Naive B cell (primary cell): ENCODE measurements around the gene DOK6. TPM values are rescaled to one million over a fixed set of nuclear protein-coding genes. Genes with fewer than 3 reads are reported as not detected.
"Not testable (repeated sequence)": the region's sequence is repeated elsewhere in the genome, so short reads cannot be mapped to it uniquely, and the experiment has no call there.

Source experiments
- ATAC-seq, 2 donors: fragments of 150-1000 bp; cut with Tn5 transposase; 2 replicates each; pipeline ENCODE4 v1.10.0; 2021; ENCODE audit warnings: low read depth in 2 of 2, mild to moderate bottlenecking in 2 of 2, moderate library complexity in 2 of 2
- DNase-seq: peaks from one replicate; pipeline ENCODE4 v3.0.0; 2022
- H3K27ac Mint-ChIP-seq, 6 donors: one replicate each; pipeline ENCODE4 v1.8.0; 2020 to 2022; ENCODE audit warnings: mild to moderate bottlenecking in 6 of 6, mixed read lengths in 6 of 6, moderate library complexity in 5 of 6, inconsistent platforms in 2 of 6
- H3K27me3 Mint-ChIP-seq, 3 donors: one replicate each; pipeline ENCODE4 v1.8.0; 2021 to 2022; ENCODE audit warnings: mixed read lengths in 3 of 3, mild to moderate bottlenecking in 1 of 3
- H3K36me3 Mint-ChIP-seq, 2 donors: one replicate each; pipeline ENCODE4 v1.8.0; 2020 to 2022; ENCODE audit warnings: mixed read lengths in 2 of 2, inconsistent platforms in 1 of 2, mild to moderate bottlenecking in 1 of 2
- H3K4me1 Mint-ChIP-seq, 3 donors: one replicate each; pipeline ENCODE4 v1.8.0; 2020 to 2022; ENCODE audit warnings: mixed read lengths in 3 of 3, inconsistent platforms in 1 of 3, mild to moderate bottlenecking in 1 of 3, moderate library complexity in 1 of 3
- H3K4me3 Mint-ChIP-seq, 8 donors: one replicate each; pipeline ENCODE4 v1.8.0; 2020 to 2022; ENCODE audit warnings: mild to moderate bottlenecking in 8 of 8, mixed read lengths in 8 of 8, moderate library complexity in 8 of 8, inconsistent platforms in 2 of 8
- H3K9me3 Mint-ChIP-seq, 7 donors: one replicate each; pipeline ENCODE4 v1.8.0; 2020 to 2022; ENCODE audit warnings: mixed read lengths in 7 of 7, mild to moderate bottlenecking in 5 of 7, inconsistent platforms in 2 of 7, moderate library complexity in 1 of 7
- polyA plus RNA-seq, 6 donors: library from polyadenylated mRNA; unstranded; fragments of 300-500 nt; fragmentation: Illumina TruSeq; gene quantifications; one replicate each; pipeline ENCODE4 v1.2.3, GENCODE V29; 2021; ENCODE audit warnings: low read depth in 6 of 6

Gene DOK6
- not detected for polyA plus RNA-seq

- H3K4me3 Mint-ChIP-seq: peak within 1 kb of the TSS in 1 of 8 donors; percentile 0
- peaks cover 2 to 5% (median 3%) of the 10 kb centered on the region in 3 donors for H3K4me1 Mint-ChIP-seq
- no peak for DNase-seq
- H3K36me3 Mint-ChIP-seq: peaks cover 0 to 13% of the 10 kb centered on the region in 2 donors
- peaks cover 33 to 46% (median 46%) of the 10 kb centered on the region in 3 donors for H3K27me3 Mint-ChIP-seq
- no peak within 1 kb of the TSS for H3K27ac Mint-ChIP-seq
- ATAC-seq: no peak
- peaks cover 0 to 5% (median 0%) of the 10 kb centered on the region in 7 donors for H3K9me3 Mint-ChIP-seq
Measured at GRCh38 chr18:69400253-69400975, at the start of gene DOK6. DOK6 (plus strand) TSS chr18:69400888.

GRCh38 chr18:69353023-69353422, 47.7 kb upstream of the DOK6 start:
- Mint-ChIP-seq H3K27ac (no peak overlapping the region), H3K36me3 (no peaks in the 10 kb centered on the region), H3K9me3 (peaks cover 0 to 15% (median 4%) of the 10 kb centered on the region in 7 donors), H3K4me3 (no peak overlapping the region), H3K27me3 (no peaks in the 10 kb centered on the region), H3K4me1 (no peaks in the 10 kb centered on the region)
- ATAC-seq (no peak), DNase-seq (no peak)

DNA sequence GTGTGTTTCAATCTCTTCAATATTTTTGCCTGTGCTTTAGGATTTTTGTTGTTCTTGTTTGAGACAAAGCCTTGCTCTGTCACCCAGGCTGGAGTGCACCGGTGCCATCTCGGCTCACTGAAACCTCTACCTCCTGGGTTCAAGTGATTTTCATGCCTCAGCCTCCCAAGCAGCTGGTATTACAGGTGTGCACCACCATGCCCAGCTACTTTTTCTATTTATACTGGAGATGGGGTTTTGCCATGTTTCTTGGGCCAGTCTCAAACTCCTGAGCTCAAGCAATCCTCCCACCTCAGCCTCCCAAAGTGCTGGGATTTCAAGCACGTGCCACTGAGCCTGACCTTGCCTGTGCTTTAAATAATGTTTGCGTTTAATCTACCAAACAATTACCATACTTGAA, 43.1 kb upstream of the DOK6 start:
- ATAC-seq: no peak
- no peak overlapping the region for H3K27ac Mint-ChIP-seq

DNA sequence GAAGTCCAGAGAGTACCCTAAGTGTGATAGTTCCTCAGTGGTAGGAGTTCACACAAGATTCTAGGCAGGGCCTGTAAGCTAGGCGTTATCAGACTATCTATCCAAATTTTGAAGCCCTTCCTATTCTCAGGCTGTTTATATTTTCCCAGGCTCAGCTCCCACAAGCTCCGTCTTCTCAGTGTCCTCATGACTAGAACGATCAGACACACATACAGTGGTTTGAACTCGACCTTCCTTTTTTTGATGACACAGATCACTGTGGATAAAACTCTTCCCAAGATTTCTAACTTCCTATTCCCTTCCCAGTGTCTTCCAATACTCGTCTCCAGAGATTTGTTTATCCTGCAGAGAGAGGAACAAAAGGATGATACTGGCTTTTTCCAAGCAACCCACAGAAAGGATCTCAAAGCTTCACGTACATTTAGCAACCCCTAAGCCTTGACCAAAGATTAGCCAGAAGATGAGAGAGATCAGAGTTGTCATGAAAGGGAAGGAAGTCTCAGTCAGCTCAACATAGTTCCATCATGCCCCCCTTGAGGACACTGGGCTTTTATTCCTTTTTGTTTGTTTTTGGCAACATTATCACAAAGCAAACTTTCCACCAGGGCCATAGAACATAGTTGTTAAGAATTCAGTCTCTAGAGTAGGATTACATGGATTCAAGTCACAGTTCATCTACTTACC, 42.3 kb upstream of the DOK6 start:
- H3K9me3 Mint-ChIP-seq: peaks cover 4 to 28% (median 12%) of the 10 kb centered on the region in 7 donors
- H3K4me1 Mint-ChIP-seq: no peaks in the 10 kb centered on the region
- no peak overlapping the region for H3K27ac Mint-ChIP-seq
- H3K36me3 Mint-ChIP-seq: no peaks in the 10 kb centered on the region
- H3K4me3 Mint-ChIP-seq: no peak overlapping the region
- DNase-seq: no peak
- no peak for ATAC-seq
- no peaks in the 10 kb centered on the region for H3K27me3 Mint-ChIP-seq

More for the DNA sequence above, 43.1 kb upstream of the DOK6 start:
- H3K9me3 Mint-ChIP-seq: peaks cover 4 to 28% (median 12%) of the 10 kb centered on the region in 7 donors
- H3K4me1 Mint-ChIP-seq: no peaks in the 10 kb centered on the region
- DNase-seq: no peak
- H3K4me3 Mint-ChIP-seq: no peak overlapping the region
- H3K27me3 Mint-ChIP-seq: no peaks in the 10 kb centered on the region
- no peaks in the 10 kb centered on the region for H3K36me3 Mint-ChIP-seq

GRCh38 chr18:69359768-69360167, 40.9 kb upstream of the DOK6 start:
- not testable (repeated sequence) for DNase-seq, ATAC-seq, H3K4me3 Mint-ChIP-seq, H3K27ac Mint-ChIP-seq, H3K36me3 Mint-ChIP-seq, H3K27me3 Mint-ChIP-seq, H3K4me1 Mint-ChIP-seq
- peaks cover 4 to 27% (median 12%) of the 10 kb centered on the region in 7 donors for H3K9me3 Mint-ChIP-seq

- H3K36me3 Mint-ChIP-seq: no peaks in the 10 kb centered on the region
- no peak overlapping the region for H3K4me3 Mint-ChIP-seq
- ATAC-seq (no peak), DNase-seq (no peak)
- no peaks in the 10 kb centered on the region for H3K4me1 Mint-ChIP-seq
- H3K9me3 Mint-ChIP-seq: peaks cover 1 to 12% (median 4%) of the 10 kb centered on the region in 7 donors
- H3K27ac Mint-ChIP-seq: no peak overlapping the region
- no peaks in the 10 kb centered on the region for H3K27me3 Mint-ChIP-seq
Measured at GRCh38 chr18:69364930-69365329, 35.8 kb upstream of the DOK6 start.

GRCh38 chr18:69365658-69366057, 35.0 kb upstream of the DOK6 start:
- Mint-ChIP-seq H3K4me3 (no peak overlapping the region), H3K36me3 (no peaks in the 10 kb centered on the region), H3K9me3 (peaks cover 0 to 9% (median 0%) of the 10 kb centered on the region in 7 donors), H3K27ac (no peak overlapping the region), H3K4me1 (no peaks in the 10 kb centered on the region), H3K27me3 (no peaks in the 10 kb centered on the region)
- DNase-seq: no peak
- no peak for ATAC-seq

- Mint-ChIP-seq H3K9me3 (peaks cover 0 to 5% (median 0%) of the 10 kb centered on the region in 7 donors), H3K4me1 (no peaks in the 10 kb centered on the region), H3K36me3 (no peaks in the 10 kb centered on the region), H3K4me3 (no peak overlapping the region), H3K27ac (no peak overlapping the region), H3K27me3 (no peaks in the 10 kb centered on the region)
- ATAC-seq (no peak), DNase-seq (no peak)
Measured at GRCh38 chr18:69367104-69367503, 33.6 kb upstream of the DOK6 start.

- no peak for DNase-seq
- Mint-ChIP-seq H3K4me3 (no peak overlapping the region), H3K36me3 (no peaks in the 10 kb centered on the region), H3K4me1 (no peaks in the 10 kb centered on the region), H3K27me3 (no peaks in the 10 kb centered on the region), H3K27ac (no peak overlapping the region), H3K9me3 (peaks cover 0 to 2% (median 0%) of the 10 kb centered on the region in 7 donors)
- no peak for ATAC-seq
Measured at GRCh38 chr18:69371729-69372128, 29.0 kb upstream of the DOK6 start.

DNA sequence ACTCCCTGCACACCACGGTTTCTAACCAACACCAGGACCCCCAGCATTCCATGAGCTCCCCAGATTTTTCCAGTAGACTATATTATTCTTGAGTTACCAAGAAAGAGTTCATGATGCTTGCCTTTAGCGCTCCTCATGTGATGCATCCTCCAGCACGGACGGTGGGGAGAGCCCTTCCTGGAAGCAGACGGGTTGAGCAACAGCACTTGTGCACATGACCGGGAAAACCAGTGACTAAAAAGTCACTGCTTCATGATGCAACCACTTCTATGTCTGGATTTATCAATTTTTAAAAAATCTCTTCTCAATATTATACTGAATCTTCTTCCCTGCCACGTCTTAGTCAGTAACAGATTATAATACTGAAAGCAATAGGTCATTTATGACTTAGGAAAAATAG, 20.4 kb upstream of the DOK6 start:
- no peak for ATAC-seq
- Mint-ChIP-seq H3K36me3 (no peaks in the 10 kb centered on the region), H3K4me1 (no peaks in the 10 kb centered on the region), H3K4me3 (no peak overlapping the region), H3K27ac (no peak overlapping the region), H3K9me3 (peaks cover 0 to 9% (median 2%) of the 10 kb centered on the region in 7 donors), H3K27me3 (peaks cover 0 to 3% (median 0%) of the 10 kb centered on the region in 3 donors)
- DNase-seq: no peak

GRCh38 chr18:69383186-69383585, 17.5 kb upstream of the DOK6 start:
- no peaks in the 10 kb centered on the region for H3K4me1 Mint-ChIP-seq
- no peak overlapping the region for H3K27ac Mint-ChIP-seq
- H3K9me3 Mint-ChIP-seq: peaks cover 0 to 5% (median 0%) of the 10 kb centered on the region in 7 donors
- no peak for DNase-seq
- peaks cover 0 to 3% (median 0%) of the 10 kb centered on the region in 3 donors for H3K27me3 Mint-ChIP-seq
- no peak overlapping the region for H3K4me3 Mint-ChIP-seq
- no peak for ATAC-seq
- H3K36me3 Mint-ChIP-seq: no peaks in the 10 kb centered on the region

DNA sequence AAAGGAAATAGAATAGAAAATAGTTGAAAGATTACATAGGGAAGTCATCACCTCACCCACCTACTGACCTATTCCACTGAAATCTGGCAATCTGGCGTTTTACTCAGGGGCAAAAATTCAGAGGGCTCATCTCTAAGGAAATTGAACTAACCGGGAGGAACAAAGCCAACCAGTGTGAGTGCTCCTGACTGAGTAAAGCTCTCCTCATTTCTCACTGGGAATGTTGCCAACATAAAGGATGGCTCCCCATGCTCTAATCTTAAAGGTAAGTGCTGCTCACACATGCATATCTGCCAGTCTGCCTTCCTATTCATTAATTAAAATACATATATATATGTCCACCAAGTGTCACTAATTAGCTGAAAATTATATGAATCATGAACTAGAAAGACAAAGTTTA, 13.5 kb upstream of the DOK6 start:
- H3K27ac Mint-ChIP-seq: no peak overlapping the region
- no peak overlapping the region for H3K4me3 Mint-ChIP-seq
- no peaks in the 10 kb centered on the region for H3K9me3 Mint-ChIP-seq
- no peaks in the 10 kb centered on the region for H3K4me1 Mint-ChIP-seq
- no peaks in the 10 kb centered on the region for H3K36me3 Mint-ChIP-seq
- no peaks in the 10 kb centered on the region for H3K27me3 Mint-ChIP-seq
- no peak for DNase-seq
- no peak for ATAC-seq

- no peaks in the 10 kb centered on the region for H3K9me3 Mint-ChIP-seq
- DNase-seq (no peak), ATAC-seq (no peak)
- no peak overlapping the region for H3K27ac Mint-ChIP-seq
- no peaks in the 10 kb centered on the region for H3K4me1 Mint-ChIP-seq
- H3K27me3 Mint-ChIP-seq: no peaks in the 10 kb centered on the region
- no peaks in the 10 kb centered on the region for H3K36me3 Mint-ChIP-seq
- no peak overlapping the region for H3K4me3 Mint-ChIP-seq
Measured at GRCh38 chr18:69388222-69388621, 12.5 kb upstream of the DOK6 start.

DNA sequence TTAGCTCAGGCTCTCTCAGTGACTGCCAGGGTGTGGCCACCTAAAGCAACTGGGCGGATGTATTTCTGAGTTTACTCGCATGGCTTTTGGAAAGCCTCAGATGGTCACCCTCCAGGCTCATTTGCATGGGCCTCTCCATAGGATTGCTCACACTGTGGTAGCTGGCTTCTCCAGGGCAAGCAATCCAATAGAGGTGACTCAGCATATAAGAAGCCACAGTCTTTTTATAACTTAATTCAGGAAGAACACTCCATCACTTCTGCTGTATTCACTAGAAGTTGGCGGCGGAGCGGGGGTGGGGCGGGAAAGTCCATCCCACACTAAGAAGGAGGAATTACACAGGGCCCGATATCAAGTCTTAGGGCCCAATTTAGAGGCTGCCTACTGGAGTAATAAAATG, 3.6 kb upstream of the DOK6 start:
- Mint-ChIP-seq H3K27me3 (peaks cover 17 to 26% (median 22%) of the 10 kb centered on the region in 3 donors), H3K4me1 (peaks cover under 1 to 5% (median 2%) of the 10 kb centered on the region in 3 donors), H3K9me3 (peaks cover 0 to 5% (median 0%) of the 10 kb centered on the region in 7 donors), H3K36me3 (peaks cover 0 to 11% of the 10 kb centered on the region in 2 donors), H3K4me3 (no peak overlapping the region), H3K27ac (no peak overlapping the region)
- no peak for DNase-seq
- no peak for ATAC-seq
